Spleen (tissue), 11 donors: ENCODE measurements around the gene TENT5C. TPM values are rescaled to one million over a fixed set of nuclear protein-coding genes. Genes with fewer than 3 reads are reported as not detected.

Source experiments
- DNase-seq: peaks from one replicate; pipeline ENCODE4 v3.0.0-alpha.2; 2020
- H3K27ac ChIP-seq, 8 donors: fragments of 200-600 bp; sonication (generic) in 7 of 8; 1 replicate in 4 of 8; 2 replicates in 4 of 8; pipeline versions ENCODE4 v1.5.0 to v1.8.0; 2016 to 2021; ENCODE audit warnings: inconsistent platforms in 4 of 8, mild to moderate bottlenecking in 4 of 8, moderate library complexity in 1 of 8
- H3K27me3 ChIP-seq, 7 donors: fragments of 200-600 bp; sonication (generic) in 6 of 7; replicated peaks in 1 of 7; 1 replicate in 4 of 7; 2 replicates in 3 of 7; pipeline versions ENCODE4 v1.5.0 to v1.8.0; 2016 to 2021; ENCODE audit warnings: inconsistent platforms in 3 of 7, mild to moderate bottlenecking in 1 of 7
- H3K36me3 ChIP-seq, 6 donors: fragments of 200-600 bp; sonication (generic) in 5 of 6; 1 replicate in 4 of 6; 2 replicates in 2 of 6; pipeline versions ENCODE4 v1.5.0 to v1.8.0; 2016 to 2021; ENCODE audit warnings: inconsistent platforms in 2 of 6
- H3K4me1 ChIP-seq, 6 donors: fragments of 200-600 bp; sonication (generic) in 5 of 6; 1 replicate in 3 of 6; 2 replicates in 3 of 6; pipeline versions ENCODE4 v1.5.0 to v1.8.0; 2016 to 2021; ENCODE audit warnings: inconsistent platforms in 3 of 6
- H3K4me3 ChIP-seq, 8 donors: fragments of 200-600 bp; sonication (generic) in 7 of 8; 1 replicate in 4 of 8; 2 replicates in 4 of 8; pipeline versions ENCODE4 v1.5.0 to v1.8.0; 2016 to 2021; ENCODE audit warnings: inconsistent platforms in 4 of 8, mild to moderate bottlenecking in 4 of 8, moderate library complexity in 2 of 8
- H3K9me3 ChIP-seq, 8 donors: fragments of 200-600 bp; sonication (generic) in 7 of 8; 1 replicate in 4 of 8; 2 replicates in 4 of 8; pipeline versions ENCODE4 v1.5.0 to v1.8.0; 2016 to 2021; ENCODE audit warnings: inconsistent platforms in 4 of 8
- POLR2A ChIP-seq, 3 donors: fragments of 450-650 bp; IDR thresholded peaks; one replicate each; pipeline ENCODE4 v1.5.1; 2017; ENCODE audit warnings: antibody characterized with exemption in 3 of 3, mild to moderate bottlenecking in 1 of 3
- POLR2AphosphoS5 ChIP-seq, 3 donors: sonication (generic); formaldehyde crosslinking; IDR thresholded peaks; one replicate each; pipeline ENCODE4 v1.5.1; 2017; ENCODE audit warnings: antibody characterized with exemption in 3 of 3
- WGBS, 5 donors: extraction: QIAGEN DNeasy Blood & Tissue Kit in 3 of 5; methylation state at CpG; one replicate each; pipeline versions ENCODE4 v1.1.5 to v1.1.7; 2013 to 2018; 5-methylcytosine and 5-hydroxymethylcytosine counted together
- intact Hi-C: fragments of 100-400 bp; cut with DNase I; formaldehyde crosslinking; loops from one replicate; pipeline ENCODE4 v1.15.0; 2023; ENCODE audit warnings: low total_unique reads
- polyA plus RNA-seq, 3 donors: library from polyadenylated mRNA; stranded (reverse); fragments of 200-250 nt; gene quantifications; one replicate each; pipeline ENCODE4 v1.2.1, GENCODE V29; 2013
- total RNA-seq, 7 donors: library from RNA; depleted of rRNA in 3 of 7; stranded (reverse); fragments of >200 nt in 3 of 7; fragmentation: NEBNext Ultra II Directional in 4 of 7; extraction: Animal tissue kit (Norgen Biotek cat#: 25700) in 4 of 7; gene quantifications; one replicate each; pipeline versions ENCODE4 v1.1.0 to v1.2.1, GENCODE V29; 2016 to 2021
- TF ChIP-seq, protein P1 (sequence below), 11 experiments: fragments of 200-600 bp in 7 of 11; fragments of 450-650 bp in 4 of 11; sonication (generic) in 4 of 11; IDR thresholded peaks in 8 of 11; conservative IDR thresholded peaks in 3 of 11; 1 replicate in 7 of 11; 2 replicates in 4 of 11; pipeline versions ENCODE4 v1.4.0 to v1.8.0; 2016 to 2021; ENCODE audit warnings: antibody characterized with exemption in 11 of 11, inconsistent platforms in 4 of 11, mild to moderate bottlenecking in 1 of 11
- donor health status: healthy with polysubstance abuse.
- donor health status: DM: no; HTN: no; CAD: no; lungs with moderate emphysema.
- donor health status: DM: no; HTN: no; CAD: no.
- donor health status: Bipolar disorder and iron deficiency.
- donor health status: healthy.
- donor health status: DM: no; HTN: no; CAD: no.
- donor health status: DM: yes; HTN: yes; CAD: no.

The TENT5C gene
- total and polyA plus RNA-seq, 10 donors = 5.6 to 181 (median 37.0) TPM

DNA sequence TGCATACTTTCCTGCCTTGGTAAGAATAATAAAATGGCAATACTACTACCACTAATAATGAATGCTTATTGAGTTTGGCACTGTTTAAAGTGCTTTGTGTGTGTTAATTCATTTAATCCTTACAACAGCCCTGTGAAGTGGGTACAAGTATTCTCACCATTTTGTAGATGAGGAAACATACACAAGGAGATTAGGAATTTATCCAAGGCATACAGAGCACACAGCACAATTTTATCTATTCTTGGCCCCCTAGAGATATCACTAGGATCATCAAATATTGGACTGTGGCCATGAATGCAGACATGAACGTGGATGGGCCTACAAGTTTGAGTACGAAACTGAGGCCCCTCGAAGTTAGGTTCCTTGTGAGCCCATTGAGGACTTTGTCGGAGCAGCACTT, 39.5 kb downstream of the TENT5C start:
- Histone ChIP-seq H3K4me1 (peaks cover 0 to 32% (median 5%) of the 10 kb centered on the region in 6 donors), H3K36me3 (no peaks in the 10 kb centered on the region), H3K27ac (no peak overlapping the region), H3K27me3 (no peaks in the 10 kb centered on the region), H3K9me3 (no peaks in the 10 kb centered on the region), H3K4me3 (no peak overlapping the region)
- WGBS, 5 donors = 93 to 95% (median 93%) methylated on average over 4 of the region's 4 CpGs
- TF ChIP-seq, protein P1, sequence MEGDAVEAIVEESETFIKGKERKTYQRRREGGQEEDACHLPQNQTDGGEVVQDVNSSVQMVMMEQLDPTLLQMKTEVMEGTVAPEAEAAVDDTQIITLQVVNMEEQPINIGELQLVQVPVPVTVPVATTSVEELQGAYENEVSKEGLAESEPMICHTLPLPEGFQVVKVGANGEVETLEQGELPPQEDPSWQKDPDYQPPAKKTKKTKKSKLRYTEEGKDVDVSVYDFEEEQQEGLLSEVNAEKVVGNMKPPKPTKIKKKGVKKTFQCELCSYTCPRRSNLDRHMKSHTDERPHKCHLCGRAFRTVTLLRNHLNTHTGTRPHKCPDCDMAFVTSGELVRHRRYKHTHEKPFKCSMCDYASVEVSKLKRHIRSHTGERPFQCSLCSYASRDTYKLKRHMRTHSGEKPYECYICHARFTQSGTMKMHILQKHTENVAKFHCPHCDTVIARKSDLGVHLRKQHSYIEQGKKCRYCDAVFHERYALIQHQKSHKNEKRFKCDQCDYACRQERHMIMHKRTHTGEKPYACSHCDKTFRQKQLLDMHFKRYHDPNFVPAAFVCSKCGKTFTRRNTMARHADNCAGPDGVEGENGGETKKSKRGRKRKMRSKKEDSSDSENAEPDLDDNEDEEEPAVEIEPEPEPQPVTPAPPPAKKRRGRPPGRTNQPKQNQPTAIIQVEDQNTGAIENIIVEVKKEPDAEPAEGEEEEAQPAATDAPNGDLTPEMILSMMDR (IDR thresholded peaks at IDR 0.05 in 8 of 11, conservative IDR thresholded peaks at IDR 0.05 in 3 of 11) = no peak
- no peak for TF ChIP-seq POLR2A (IDR thresholded peaks at IDR 0.05)
- no peak for TF ChIP-seq POLR2AphosphoS5 (IDR thresholded peaks at IDR 0.05)
- no peak for DNase-seq
- intact Hi-C loops = no loop called here

DNA sequence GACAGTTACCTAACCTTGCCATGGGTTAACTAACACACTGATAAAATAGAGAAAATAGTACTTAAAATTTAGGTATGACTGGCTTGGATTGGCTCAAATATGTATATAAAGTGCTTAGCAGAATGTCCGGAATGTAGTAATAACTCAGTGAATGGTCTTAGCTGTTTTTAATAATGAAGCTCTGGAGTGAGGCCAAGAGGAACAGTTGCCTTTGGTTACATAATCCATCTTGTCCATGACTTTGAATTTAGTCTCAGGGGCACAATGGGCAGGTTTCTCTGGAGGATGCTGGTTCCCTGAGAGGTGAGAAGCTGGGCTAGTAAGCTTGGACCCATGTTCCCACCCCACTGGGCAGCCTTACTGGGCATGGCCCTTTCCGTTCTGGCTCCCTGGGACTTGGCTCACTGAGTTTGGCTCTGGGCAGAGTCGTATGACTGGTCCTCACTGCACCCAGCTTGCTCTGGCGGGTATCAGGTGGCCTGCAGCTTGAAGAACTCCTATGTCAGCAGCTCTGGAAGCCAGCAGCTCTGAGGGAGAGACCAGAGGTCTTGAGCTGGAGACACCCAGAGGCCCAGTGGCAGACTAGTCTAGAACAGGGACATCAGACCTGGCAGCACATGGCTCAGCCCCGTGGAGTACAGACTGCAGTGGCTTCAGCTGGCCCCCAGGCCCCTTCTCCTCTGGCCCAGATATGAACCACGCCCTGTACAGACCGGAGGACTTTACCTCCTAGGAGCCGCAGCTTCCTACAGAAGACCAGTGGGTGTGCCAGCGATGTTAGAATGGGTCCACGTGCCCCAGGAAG, 40.4 kb downstream of the TENT5C start:
- DNase-seq = no peak
- intact Hi-C loops = no loop called here
- WGBS, 5 donors = 86 to 93% (median 88%) methylated on average over 9 to 10 of the region's 10 CpGs

DNA sequence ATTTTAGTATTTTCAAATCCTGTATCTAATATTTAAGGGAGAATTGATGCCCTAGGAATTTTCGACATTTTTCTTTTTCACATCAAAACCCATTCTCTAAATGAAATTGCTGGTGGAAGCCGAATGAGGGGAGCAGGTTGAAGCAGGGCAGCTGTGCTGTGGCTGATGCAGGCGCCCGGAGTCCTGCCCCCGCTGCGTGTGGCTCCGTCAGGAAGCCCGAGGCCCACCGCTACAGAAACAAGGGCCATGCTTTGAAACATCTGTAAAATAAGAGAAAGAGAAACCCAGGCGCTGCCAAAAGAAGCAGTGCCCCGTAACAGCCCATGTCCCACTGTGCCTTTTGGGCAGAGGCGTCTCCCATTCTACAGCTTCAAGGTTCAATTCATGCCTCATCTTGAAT, 41.1 kb downstream of the TENT5C start:
- no peak overlapping the region for H3K4me3 ChIP-seq
- no peak overlapping the region for H3K27ac ChIP-seq
- H3K4me1 ChIP-seq = peaks cover 0 to 46% (median 5%) of the 10 kb centered on the region in 6 donors
- DNase-seq = no peak
- no peaks in the 10 kb centered on the region for H3K36me3 ChIP-seq
- intact Hi-C loops = no loop called here
- TF ChIP-seq POLR2A (IDR thresholded peaks at IDR 0.05) = no peak
- no peak for TF ChIP-seq POLR2AphosphoS5 (IDR thresholded peaks at IDR 0.05)
- TF ChIP-seq, protein P1 (IDR thresholded peaks at IDR 0.05 in 8 of 11, conservative IDR thresholded peaks at IDR 0.05 in 3 of 11) = no peak
- 89 to 97% (median 92%) methylated on average over 12 of the region's 12 CpGs for WGBS, 5 donors
- no peaks in the 10 kb centered on the region for H3K9me3 ChIP-seq
- H3K27me3 ChIP-seq = no peaks in the 10 kb centered on the region

More for the DNA sequence above, 40.4 kb downstream of the TENT5C start:
- H3K36me3 ChIP-seq = no peaks in the 10 kb centered on the region
- peaks cover 0 to 39% (median 5%) of the 10 kb centered on the region in 6 donors for H3K4me1 ChIP-seq
- H3K9me3 ChIP-seq = no peaks in the 10 kb centered on the region
- no peaks in the 10 kb centered on the region for H3K27me3 ChIP-seq
- TF ChIP-seq POLR2AphosphoS5 (IDR thresholded peaks at IDR 0.05) = no peak
- TF ChIP-seq POLR2A (IDR thresholded peaks at IDR 0.05) = no peak
- TF ChIP-seq, protein P1 (IDR thresholded peaks at IDR 0.05 in 8 of 11, conservative IDR thresholded peaks at IDR 0.05 in 3 of 11) = no peak
- H3K4me3 ChIP-seq = no peak overlapping the region
- H3K27ac ChIP-seq = no peak overlapping the region

DNA sequence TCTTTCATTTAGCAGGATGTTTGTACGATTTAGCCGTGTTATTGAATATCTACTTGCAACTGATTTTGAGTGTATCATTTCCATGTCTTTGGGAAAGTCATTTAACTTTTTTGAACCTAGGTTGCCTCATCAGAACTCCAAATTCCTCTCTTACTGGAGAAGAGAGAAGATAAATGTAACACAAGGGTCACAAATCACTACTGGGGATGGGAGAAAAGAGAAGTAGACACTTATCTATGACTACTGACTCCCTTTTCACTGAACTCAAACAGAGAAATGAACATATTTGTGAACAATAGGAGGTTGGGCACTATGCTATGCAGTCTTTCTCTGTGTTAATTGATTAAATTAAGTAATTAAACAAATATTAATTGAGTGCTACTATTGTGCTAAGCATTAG, 42.2 kb downstream of the TENT5C start:
- no peak for DNase-seq
- H3K4me3 ChIP-seq = no peak overlapping the region
- H3K9me3 ChIP-seq = no peaks in the 10 kb centered on the region
- no peaks in the 10 kb centered on the region for H3K36me3 ChIP-seq
- no peaks in the 10 kb centered on the region for H3K27me3 ChIP-seq
- no peak for TF ChIP-seq POLR2AphosphoS5 (IDR thresholded peaks at IDR 0.05)
- no peak overlapping the region for H3K27ac ChIP-seq
- intact Hi-C loops = no loop called here
- 69 to 98% (median 82%) methylated on average over 2 of the region's 2 CpGs for WGBS, 5 donors
- H3K4me1 ChIP-seq = peaks cover 3 to 46% (median 11%) of the 10 kb centered on the region in 6 donors
